ENCODE measurements around the gene CD200. TPM values are rescaled to one million over a fixed set of nuclear protein-coding genes. Genes with fewer than 3 reads are reported as not detected.

The CD200 gene
- total RNA-seq, 1 experiment from 2014 or later = not detected

DNA sequence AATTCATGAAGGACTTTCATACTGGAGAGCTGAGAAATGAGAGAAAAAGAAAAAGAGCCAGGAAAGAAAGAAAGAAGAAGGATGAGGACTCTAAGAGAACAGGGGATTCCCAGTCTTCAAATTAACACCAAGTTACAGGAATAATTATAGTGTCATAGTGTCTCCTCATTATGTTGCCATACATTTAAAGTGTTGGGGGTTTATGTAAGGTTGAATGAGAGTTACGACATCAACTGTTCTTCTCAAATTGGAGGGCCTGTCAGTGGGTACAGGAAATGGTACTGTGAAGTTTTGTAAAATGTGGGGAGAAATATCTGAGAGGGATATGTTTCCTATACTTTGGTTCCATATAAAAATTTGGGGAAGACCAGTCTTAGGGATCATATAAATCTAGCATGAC is 12.3 kb upstream of the CD200 start:
- TF ChIP-seq EZH2 (IDR thresholded peaks at IDR 0.05; ENCODE audit: borderline replicate concordance, low read depth, low read length, poor library complexity, severe bottlenecking) = no peak
- TF ChIP-seq, protein P1, sequence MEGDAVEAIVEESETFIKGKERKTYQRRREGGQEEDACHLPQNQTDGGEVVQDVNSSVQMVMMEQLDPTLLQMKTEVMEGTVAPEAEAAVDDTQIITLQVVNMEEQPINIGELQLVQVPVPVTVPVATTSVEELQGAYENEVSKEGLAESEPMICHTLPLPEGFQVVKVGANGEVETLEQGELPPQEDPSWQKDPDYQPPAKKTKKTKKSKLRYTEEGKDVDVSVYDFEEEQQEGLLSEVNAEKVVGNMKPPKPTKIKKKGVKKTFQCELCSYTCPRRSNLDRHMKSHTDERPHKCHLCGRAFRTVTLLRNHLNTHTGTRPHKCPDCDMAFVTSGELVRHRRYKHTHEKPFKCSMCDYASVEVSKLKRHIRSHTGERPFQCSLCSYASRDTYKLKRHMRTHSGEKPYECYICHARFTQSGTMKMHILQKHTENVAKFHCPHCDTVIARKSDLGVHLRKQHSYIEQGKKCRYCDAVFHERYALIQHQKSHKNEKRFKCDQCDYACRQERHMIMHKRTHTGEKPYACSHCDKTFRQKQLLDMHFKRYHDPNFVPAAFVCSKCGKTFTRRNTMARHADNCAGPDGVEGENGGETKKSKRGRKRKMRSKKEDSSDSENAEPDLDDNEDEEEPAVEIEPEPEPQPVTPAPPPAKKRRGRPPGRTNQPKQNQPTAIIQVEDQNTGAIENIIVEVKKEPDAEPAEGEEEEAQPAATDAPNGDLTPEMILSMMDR (conservative IDR thresholded peaks at IDR 0.05; ENCODE audit: low read depth, low read length) = no peak
- H3K9me3 ChIP-seq (ENCODE audit: low read depth, low read length, poor library complexity, severe bottlenecking) = peaks cover 7% of the 10 kb centered on the region
- POLR2A ChIA-PET (ENCODE audit: low non-redundant PET) = no interaction called here
- intact Hi-C loops (cut with micrococcal nuclease; ENCODE audit: unreplicated experiment) = no loop called here
- H3K36me3 ChIP-seq (ENCODE audit: insufficient read depth, low read length, poor library complexity, severe bottlenecking) = no peaks in the 10 kb centered on the region
- CTCF ChIA-PET = interaction anchor here (0.6 kb wide), 1 partner anchor 1019 kb away, joined by 3 read pairs; no protein-coding TSS in a partner anchor
- no peak overlapping the region for H3K4me3 ChIP-seq (ENCODE audit: low read depth, low read length, poor library complexity, severe bottlenecking)
- no peak overlapping the region for H3K27ac ChIP-seq (ENCODE audit: low read depth, low read length, poor library complexity, severe bottlenecking)
- BruUV-seq (replicated peaks) = no TSS peak
- no peaks in the 10 kb centered on the region for H3K4me1 ChIP-seq (ENCODE audit: insufficient read depth, low read length, poor library complexity, severe bottlenecking)
- no peak for DNase-seq (ENCODE audit: low spot score)
- H3K27me3 ChIP-seq (replicated peaks; ENCODE audit: insufficient read depth, low read depth, low read length, poor library complexity) = no peaks in the 10 kb centered on the region

DNA sequence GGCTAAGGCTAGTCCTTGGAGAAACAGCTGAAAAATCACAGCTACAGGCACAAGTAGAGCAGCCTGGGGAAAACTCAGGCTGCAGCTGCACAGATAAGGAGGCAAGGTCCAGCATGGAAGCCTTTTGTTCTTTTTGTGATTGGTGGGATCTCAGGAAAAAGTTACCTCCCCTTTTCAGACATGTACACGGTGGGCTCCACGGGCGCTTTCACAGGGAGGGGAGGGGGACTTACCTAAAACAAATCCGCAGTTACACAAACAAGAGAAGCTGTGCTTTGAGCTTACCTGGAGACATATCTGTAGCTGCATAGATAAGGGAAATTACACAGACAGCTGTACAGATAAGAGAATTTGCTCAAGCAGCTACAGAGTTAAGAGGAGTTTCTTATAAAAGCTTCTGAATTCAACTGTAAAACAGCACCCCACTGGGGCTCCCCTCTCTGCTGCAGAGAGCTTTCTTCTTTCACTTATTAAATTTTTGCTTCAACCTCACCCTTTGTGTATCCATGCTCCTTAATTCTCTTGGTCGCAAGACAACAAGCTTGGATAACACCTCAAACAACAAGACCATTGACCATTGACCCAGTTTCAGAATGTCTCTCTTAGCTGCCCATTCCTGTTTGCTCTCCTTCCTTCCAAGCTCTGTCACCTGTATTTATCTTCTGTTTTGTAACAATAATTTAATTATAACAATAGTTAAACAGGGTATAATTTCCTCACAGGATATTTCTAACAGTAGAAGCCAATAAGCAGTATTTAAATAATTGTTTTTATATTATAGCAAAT is 10.9 kb upstream of the CD200 start:
- Histone ChIP-seq H3K4me3 (ENCODE audit: low read depth, low read length, poor library complexity, severe bottlenecking) (no peak overlapping the region), H3K27me3 (replicated peaks; ENCODE audit: insufficient read depth, low read depth, low read length, poor library complexity) (no peaks in the 10 kb centered on the region), H3K9me3 (ENCODE audit: low read depth, low read length, poor library complexity, severe bottlenecking) (no peaks in the 10 kb centered on the region), H3K36me3 (ENCODE audit: insufficient read depth, low read length, poor library complexity, severe bottlenecking) (no peaks in the 10 kb centered on the region), H3K27ac (ENCODE audit: low read depth, low read length, poor library complexity, severe bottlenecking) (no peak overlapping the region), H3K4me1 (ENCODE audit: insufficient read depth, low read length, poor library complexity, severe bottlenecking) (no peaks in the 10 kb centered on the region)
- TF ChIP-seq, protein P1 (conservative IDR thresholded peaks at IDR 0.05; ENCODE audit: low read depth, low read length) = no peak
- no peak for TF ChIP-seq EZH2 (IDR thresholded peaks at IDR 0.05; ENCODE audit: borderline replicate concordance, low read depth, low read length, poor library complexity, severe bottlenecking)
- no peak for DNase-seq (ENCODE audit: low spot score)
- intact Hi-C loops (cut with micrococcal nuclease; ENCODE audit: unreplicated experiment) = no loop called here
- no TSS peak for BruUV-seq (replicated peaks)
- CTCF ChIA-PET = no interaction called here
- POLR2A ChIA-PET (ENCODE audit: low non-redundant PET) = no interaction called here

DNA sequence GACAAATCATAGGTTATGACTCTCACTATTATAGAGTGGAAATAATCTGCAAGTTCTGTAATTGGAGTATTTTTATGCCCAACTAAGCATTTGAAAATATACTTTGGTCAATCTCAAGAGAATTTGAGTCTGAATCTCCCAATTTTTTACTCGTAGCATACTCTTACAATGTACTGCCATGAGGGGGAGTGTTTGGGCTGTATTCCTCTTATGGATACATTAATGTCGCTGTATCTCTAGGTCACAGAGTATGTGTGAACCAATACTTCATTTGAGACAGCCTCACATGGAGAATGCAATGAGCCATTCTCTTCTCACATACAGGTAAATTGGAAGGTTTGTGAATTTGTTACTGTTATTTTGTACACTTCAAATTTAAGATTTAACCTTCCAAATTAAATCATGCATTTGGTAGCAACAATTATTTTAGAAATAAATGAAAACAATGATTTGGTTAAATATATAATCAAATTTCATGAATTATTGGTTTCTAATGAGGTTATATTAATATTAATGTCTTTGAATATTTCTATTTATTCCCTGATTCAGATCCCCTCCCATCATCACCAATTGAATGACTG is 5.5 kb upstream of the CD200 start:
- Histone ChIP-seq H3K4me1 (ENCODE audit: insufficient read depth, low read length, poor library complexity, severe bottlenecking) (no peaks in the 10 kb centered on the region), H3K27ac (ENCODE audit: low read depth, low read length, poor library complexity, severe bottlenecking) (no peak overlapping the region), H3K9me3 (ENCODE audit: low read depth, low read length, poor library complexity, severe bottlenecking) (no peaks in the 10 kb centered on the region), H3K27me3 (replicated peaks; ENCODE audit: insufficient read depth, low read depth, low read length, poor library complexity) (peaks cover 14% of the 10 kb centered on the region), H3K4me3 (ENCODE audit: low read depth, low read length, poor library complexity, severe bottlenecking) (no peak overlapping the region), H3K36me3 (ENCODE audit: insufficient read depth, low read length, poor library complexity, severe bottlenecking) (no peaks in the 10 kb centered on the region)
- no TSS peak for BruUV-seq (replicated peaks)
- intact Hi-C loops (cut with micrococcal nuclease; ENCODE audit: unreplicated experiment) = loop anchor here (2.0 kb wide), 1 partner anchor 191 kb away; no protein-coding TSS in a partner anchor
- DNase-seq (ENCODE audit: low spot score) = peak; percentile 68
- POLR2A ChIA-PET (ENCODE audit: low non-redundant PET) = no interaction called here
- TF ChIP-seq, protein P1 (conservative IDR thresholded peaks at IDR 0.05; ENCODE audit: low read depth, low read length) = peak; percentile 68
- TF ChIP-seq EZH2 (IDR thresholded peaks at IDR 0.05; ENCODE audit: borderline replicate concordance, low read depth, low read length, poor library complexity, severe bottlenecking) = no peak
- CTCF ChIA-PET = no interaction called here
